Aorta (tissue), 5 donors: ENCODE data around the gene SHC2. TPM values are rescaled to one million over a fixed set of nuclear protein-coding genes. Genes with fewer than 3 reads are reported as not detected.
A peak's percentile ranks its signal among the peaks of the same experiment; 100 is the strongest.

Source experiments
- ATAC-seq: fragments of 200-7000 bp; cut with Tn5 transposase; one replicate; pipeline ENCODE4 v1.9.1; 2022; ENCODE audit warnings: moderate library complexity; ENCODE audit not compliant: low FRiP score
- DNase-seq, 2 donors: peaks; one replicate each; pipeline ENCODE4 v3.0.0-alpha.2; 2020
- H3K27ac ChIP-seq, 2 donors: one replicate each; pipeline ENCODE4 v1.5.1; 2013; ENCODE audit warnings: low read length in 2 of 2, mild to moderate bottlenecking in 2 of 2, moderate library complexity in 2 of 2, control low read depth in 1 of 2, inconsistent platforms in 1 of 2, low read depth in 1 of 2
- H3K27me3 ChIP-seq, 2 donors: one replicate each; pipeline ENCODE4 v1.6.1; 2013; ENCODE audit warnings: control low read depth in 1 of 2, low read length in 1 of 2, mild to moderate bottlenecking in 1 of 2, moderate library complexity in 1 of 2; ENCODE audit not compliant: insufficient read depth in 2 of 2, control insufficient read depth in 1 of 2
- H3K36me3 ChIP-seq, 2 donors: one replicate each; pipeline ENCODE4 v1.6.1; 2013; ENCODE audit warnings: control low read depth in 1 of 2, low read length in 1 of 2, mild to moderate bottlenecking in 1 of 2; ENCODE audit not compliant: insufficient read depth in 2 of 2, control insufficient read depth in 1 of 2
- H3K4me1 ChIP-seq, 2 donors: one replicate each; pipeline ENCODE4 v1.6.1; 2013; ENCODE audit warnings: low read length in 2 of 2, control low read depth in 1 of 2, mild to moderate bottlenecking in 1 of 2, moderate library complexity in 1 of 2; ENCODE audit not compliant: insufficient read depth in 2 of 2, control insufficient read depth in 1 of 2
- H3K4me3 ChIP-seq, 2 donors: one replicate each; pipeline ENCODE4 v1.5.1; 2013; ENCODE audit warnings: low read length in 2 of 2, control low read depth in 1 of 2, mild to moderate bottlenecking in 1 of 2
- H3K9me3 ChIP-seq: one replicate; pipeline ENCODE4 v1.6.1; 2013; ENCODE audit warnings: mild to moderate bottlenecking, low read length; ENCODE audit not compliant: control insufficient read depth
- WGBS, 2 donors: extraction: QIAGEN DNeasy Blood & Tissue Kit; methylation state at CpG; one replicate each; pipeline ENCODE4 v1.1.7; 2013; 5-methylcytosine and 5-hydroxymethylcytosine counted together
- intact Hi-C, 2 donors: fragments of 100-400 bp; cut with DNase I; formaldehyde crosslinking; loops; one replicate each; pipeline versions ENCODE4 v1.14.2 to v1.15.0; 2022
- polyA plus RNA-seq, 2 donors: library from polyadenylated mRNA; stranded (reverse); fragments of 200-250 nt; gene quantifications; one replicate each; pipeline ENCODE4 v1.2.3, GENCODE V29; 2013
- total RNA-seq, 2 donors: library from RNA; stranded (reverse); fragmentation: NEBNext Ultra II Directional; extraction: Animal tissue kit (Norgen Biotek cat#: 25700); gene quantifications; one replicate each; pipeline ENCODE4 v1.2.1, GENCODE V29; 2021
- donor health status: healthy with polysubstance abuse.
- donor health status: Bipolar disorder and iron deficiency.
- donor health status: DM: no; HTN: no; CAD: no.
- donor health status: DM: no; HTN: no; CAD: no.
- donor health status: DM: yes; HTN: yes; CAD: no.

Gene SHC2
- total and polyA plus RNA-seq, 4 donors = 7.3 to 31.4 (median 10.3) TPM

DNA sequence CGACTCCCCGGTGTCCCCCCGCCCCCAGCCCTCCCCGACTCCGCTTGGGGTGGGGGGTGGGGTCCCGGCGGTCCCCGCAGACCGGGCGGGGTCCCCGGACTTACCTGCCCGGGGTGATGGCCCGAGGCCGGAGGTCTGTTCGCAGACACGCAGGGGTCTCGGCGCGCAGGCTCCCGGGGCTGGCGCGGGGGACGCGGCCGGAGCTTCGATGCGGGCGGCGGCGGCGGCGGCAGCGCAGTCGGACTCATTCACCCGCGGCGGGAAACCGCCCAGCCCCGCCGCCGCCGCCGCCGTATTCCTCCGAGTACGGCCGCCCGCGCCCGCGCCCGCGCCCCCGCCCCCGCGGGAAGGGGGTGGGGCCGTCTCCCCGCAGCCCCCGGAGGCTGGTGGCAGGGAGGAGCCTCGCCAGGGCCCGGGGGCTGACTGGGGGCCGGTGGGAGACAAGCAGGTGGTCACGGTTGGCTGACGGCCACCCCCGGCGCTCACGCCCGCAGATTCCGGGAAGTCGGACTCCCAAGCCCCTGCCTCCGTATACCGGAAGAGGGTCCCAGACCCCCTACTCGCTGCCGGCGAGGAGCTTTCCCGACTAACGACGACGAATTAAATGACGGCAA is 51.8 kb downstream of the SHC2 start, which contains the start of gene C2CD4C:
C2CD4C (minus strand) TSS at position 246 of the 614 bp plus-strand sequence. CDS start 786 bp downstream, outside the sequence.
- no peak within 1 kb of the TSS for H3K27ac ChIP-seq
- DNase-seq = peak; percentile 44 to 77
- H3K4me1 ChIP-seq = no peaks in the 10 kb centered on the region
- intact Hi-C loops = no loop called here
- WGBS, 2 donors = 1% methylated on average over 40 to 80 of the region's 80 CpGs
- ATAC-seq = no peak
- H3K4me3 ChIP-seq = peak within 1 kb of the TSS; percentile 42 to 49
- no peaks in the 10 kb centered on the region for H3K9me3 ChIP-seq
- H3K27me3 ChIP-seq = no peaks in the 10 kb centered on the region
- H3K36me3 ChIP-seq = no peaks in the 10 kb centered on the region

DNA sequence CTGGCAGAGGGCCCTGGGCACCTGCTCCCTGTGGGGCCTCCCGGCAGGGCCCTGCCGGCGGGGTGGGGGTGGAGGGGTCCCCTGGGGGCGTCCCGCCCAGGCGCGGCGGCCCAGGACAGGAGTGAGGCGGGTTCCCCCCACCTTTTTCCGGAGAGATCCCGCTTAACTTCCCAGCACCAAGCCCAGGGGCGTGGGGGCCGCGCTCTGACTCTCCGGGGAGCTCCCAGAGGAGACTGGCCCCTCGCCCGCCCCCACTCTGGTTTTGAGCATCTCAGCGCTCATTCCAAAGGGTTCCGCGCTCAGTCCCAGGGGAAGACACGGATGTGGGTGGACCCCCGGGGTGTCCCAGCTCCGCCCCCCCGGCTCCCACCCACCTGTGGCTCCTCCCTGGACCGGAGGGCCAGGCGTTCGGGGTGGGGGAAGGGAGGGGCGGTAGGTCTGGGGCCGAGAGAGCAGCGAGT is 52.4 kb downstream of the SHC2 start:
- Histone ChIP-seq H3K27ac (no peak overlapping the region), H3K9me3 (no peaks in the 10 kb centered on the region), H3K27me3 (no peaks in the 10 kb centered on the region), H3K36me3 (no peaks in the 10 kb centered on the region), H3K4me1 (no peaks in the 10 kb centered on the region), H3K4me3 (peak overlapping the region; percentile 42 to 49)
- intact Hi-C loops = no loop called here
- ATAC-seq (no peak), DNase-seq (peak; percentile 45 to 77)
- WGBS, 2 donors = 0 to 2% methylated on average over 21 to 30 of the region's 30 CpGs

DNA sequence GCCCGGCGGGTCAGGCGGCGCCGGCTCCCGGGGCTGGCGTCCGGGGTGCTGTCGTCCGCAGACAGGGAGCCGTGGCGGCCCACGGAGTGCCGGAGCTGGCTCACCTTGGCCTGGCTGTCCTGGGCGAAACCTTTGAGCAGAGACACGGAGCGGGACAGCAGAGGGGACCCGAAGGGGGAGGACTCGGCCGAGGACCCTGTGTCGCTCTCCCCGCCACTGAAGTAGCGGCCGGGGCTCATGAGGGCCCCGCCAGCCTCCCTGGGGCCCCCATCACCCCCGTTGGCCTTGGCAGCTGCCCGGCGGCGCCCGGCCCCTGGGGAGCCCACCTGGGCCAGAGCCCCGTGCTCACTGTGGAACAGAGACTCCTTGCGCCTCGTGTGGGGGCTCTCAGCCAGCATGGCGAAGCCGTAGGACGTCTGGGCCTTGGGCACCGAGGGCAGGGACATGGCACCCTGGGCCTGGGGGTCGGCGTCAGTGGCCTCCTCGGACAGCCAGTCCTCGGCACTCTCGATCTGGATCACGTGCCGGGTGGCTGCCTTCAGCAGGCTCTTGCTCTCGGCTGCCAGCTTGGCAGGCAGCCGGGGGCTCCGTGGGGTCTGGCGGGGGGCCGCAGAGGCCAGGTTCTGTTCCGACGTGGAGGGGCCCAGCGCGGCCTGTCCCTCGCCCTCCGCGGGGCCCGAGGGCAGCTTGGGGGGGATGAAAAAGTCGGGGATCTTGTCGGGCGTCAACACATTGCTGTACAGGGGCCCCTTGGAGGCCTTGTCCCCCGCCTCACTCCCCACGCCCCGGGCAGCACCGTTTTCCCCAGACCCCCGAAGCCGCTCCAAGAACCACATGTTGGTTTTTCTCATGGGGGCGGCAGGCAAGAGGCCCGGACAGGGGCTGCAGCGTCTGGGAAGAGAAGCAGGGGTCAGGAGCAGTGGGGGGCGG is 53.1 kb downstream of the SHC2 start:
- ATAC-seq (no peak), DNase-seq (peak; percentile 45 to 71)
- Histone ChIP-seq H3K9me3 (no peaks in the 10 kb centered on the region), H3K27me3 (no peaks in the 10 kb centered on the region), H3K36me3 (no peaks in the 10 kb centered on the region), H3K4me1 (no peaks in the 10 kb centered on the region), H3K4me3 (no peak overlapping the region), H3K27ac (no peak overlapping the region)
- WGBS, 2 donors = 74 to 77% methylated on average over 48 to 70 of the region's 70 CpGs
- intact Hi-C loops = no loop called here

DNA sequence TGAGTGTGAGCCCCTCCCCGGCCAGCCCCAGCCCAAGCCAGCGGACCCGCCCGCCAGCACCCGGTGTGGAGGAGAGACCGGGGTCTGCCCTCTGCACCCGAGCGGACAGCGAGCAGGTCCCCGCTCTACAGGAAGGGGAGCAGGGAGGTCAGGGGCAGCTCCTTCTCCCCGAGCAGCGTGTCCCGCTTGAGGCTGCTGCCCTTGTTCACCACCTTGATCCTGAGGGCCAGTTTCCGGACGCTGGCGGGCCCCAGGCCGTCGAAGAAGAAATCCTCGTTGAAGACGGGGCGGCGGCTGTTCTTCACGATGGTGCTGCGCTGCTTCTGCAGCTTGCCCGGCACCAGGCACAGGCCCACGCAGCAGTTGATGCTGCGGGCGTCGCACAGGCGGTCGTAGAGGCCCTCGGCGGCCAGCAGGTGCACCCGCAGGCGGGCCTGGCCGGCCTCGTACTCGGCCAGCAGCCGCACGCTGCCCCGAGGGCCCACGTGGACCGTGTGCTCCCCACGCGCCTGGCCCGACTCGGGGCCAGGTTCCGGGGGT is 53.8 kb downstream of the SHC2 start:
- no peak overlapping the region for H3K4me3 ChIP-seq
- intact Hi-C loops = no loop called here
- no peak for ATAC-seq
- no peaks in the 10 kb centered on the region for H3K36me3 ChIP-seq
- H3K27me3 ChIP-seq = no peaks in the 10 kb centered on the region
- 87 to 91% methylated on average over 48 of the region's 48 CpGs for WGBS, 2 donors
- no peaks in the 10 kb centered on the region for H3K4me1 ChIP-seq
- DNase-seq = peak; percentile 26 to 57
- no peaks in the 10 kb centered on the region for H3K9me3 ChIP-seq
- H3K27ac ChIP-seq = no peak overlapping the region

DNA sequence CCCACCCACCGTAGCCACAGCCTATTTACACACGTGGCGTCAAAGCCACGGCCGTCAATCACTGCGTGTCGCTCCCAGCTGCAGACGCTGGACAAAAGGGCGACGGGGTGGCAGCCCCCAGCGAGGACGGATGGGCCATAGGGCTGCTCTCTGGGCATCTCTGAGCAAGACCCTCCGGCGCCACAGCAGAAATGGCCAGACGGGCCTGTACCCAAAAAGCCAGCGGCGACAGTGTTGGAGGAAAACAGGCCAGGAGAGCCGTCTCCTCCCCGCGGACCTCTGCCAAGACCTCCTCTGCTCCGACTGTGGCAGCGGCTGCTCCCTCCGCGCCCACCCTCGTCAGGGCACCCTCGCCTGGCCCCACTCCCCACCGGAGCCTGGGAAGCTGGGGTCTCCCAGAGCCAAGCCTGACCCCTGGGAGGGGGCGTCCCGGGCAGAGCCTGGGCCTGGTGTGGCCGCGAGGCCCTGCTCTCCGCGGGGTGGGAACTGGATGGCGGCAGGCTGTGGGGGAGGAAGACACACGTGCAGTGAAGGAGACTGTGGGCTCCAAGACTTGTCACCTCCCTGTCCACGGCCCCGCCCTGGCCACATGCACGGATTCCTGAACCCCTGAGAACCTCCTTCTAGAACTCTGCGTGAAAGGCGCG is 54.6 kb downstream of the SHC2 start:
- peak; percentile 37 to 73 for DNase-seq
- Histone ChIP-seq H3K4me3 (no peak overlapping the region), H3K9me3 (no peaks in the 10 kb centered on the region), H3K27me3 (no peaks in the 10 kb centered on the region), H3K36me3 (no peaks in the 10 kb centered on the region), H3K4me1 (no peaks in the 10 kb centered on the region), H3K27ac (no peak overlapping the region)
- no peak for ATAC-seq
- intact Hi-C loops = no loop called here
- 43 to 55% methylated on average over 41 of the region's 41 CpGs for WGBS, 2 donors

- Histone ChIP-seq H3K27ac (no peak overlapping the region), H3K4me1 (no peaks in the 10 kb centered on the region), H3K4me3 (no peak overlapping the region), H3K27me3 (no peaks in the 10 kb centered on the region), H3K36me3 (no peaks in the 10 kb centered on the region), H3K9me3 (no peaks in the 10 kb centered on the region)
- no peak for ATAC-seq
- intact Hi-C loops = no loop called here
- DNase-seq = peak; percentile 18 to 51
- 38 to 51% methylated on average over 28 to 29 of the region's 29 CpGs for WGBS, 2 donors
Measured at GRCh38 chr19:405121-405965, 55.5 kb downstream of the SHC2 start.

- intact Hi-C loops = no loop called here
- no peak for ATAC-seq
- Histone ChIP-seq H3K27me3 (no peaks in the 10 kb centered on the region), H3K27ac (no peak overlapping the region), H3K4me1 (no peaks in the 10 kb centered on the region), H3K4me3 (no peak overlapping the region), H3K9me3 (no peaks in the 10 kb centered on the region), H3K36me3 (no peaks in the 10 kb centered on the region)
- 71% methylated on average over 36 to 38 of the region's 38 CpGs for WGBS, 2 donors
- peak; percentile 44 to 62 for DNase-seq
Measured at GRCh38 chr19:403221-404027, 57.4 kb downstream of the SHC2 start.
